B cell (primary cell): ENCODE measurements around the gene CCDC83.

Experiments used
- CTCF ChIP-seq: fragments of 200-600 bp; IDR thresholded peaks from one replicate; pipeline ENCODE4 v1.8.0; 2022; ENCODE audit warnings: antibody characterized with exemption, mild to moderate bottlenecking
- EZH2 ChIP-seq: IDR thresholded peaks from 2 replicates; pipeline ENCODE4 v1.6.1; 2012; ENCODE audit warnings: borderline replicate concordance, low read depth, mild to moderate bottlenecking, moderate library complexity, low read length; ENCODE audit not compliant: insufficient read depth, poor library complexity, severe bottlenecking

GRCh38 chr11:85828640-85828978 lies 26.6 kb upstream of the CCDC83 start:
- TF ChIP-seq CTCF (no peak), EZH2 (no peak)
